ENCODE results near the gene LGR6.

The LGR6 gene

GRCh38 chr1:202198366-202198724 is 4.7 kb downstream of the LGR6 start:
- FAIRE-seq (no peak), DNase-seq (ENCODE audit: low spot score) (no peak)

- no peak for FAIRE-seq
Measured at GRCh38 chr1:202199040-202199889, 5.7 kb downstream of the LGR6 start.

GRCh38 chr1:202200112-202200548 is 6.5 kb downstream of the LGR6 start:
- FAIRE-seq (no peak), DNase-seq (ENCODE audit: low spot score) (no peak)

More at GRCh38 chr1:202199040-202199889, 5.7 kb downstream of the LGR6 start:
- DNase-seq (ENCODE audit: low spot score): no peak

- DNase-seq (ENCODE audit: low spot score) (no peak), FAIRE-seq (no peak)
Measured at GRCh38 chr1:202200669-202201068, 7.1 kb downstream of the LGR6 start.

GRCh38 chr1:202201266-202201665 is 7.7 kb downstream of the LGR6 start:
- no peak for DNase-seq (ENCODE audit: low spot score)
- FAIRE-seq: no peak

- no peak for DNase-seq (ENCODE audit: low spot score)
- FAIRE-seq: no peak
Measured at GRCh38 chr1:202201971-202202370, 8.4 kb downstream of the LGR6 start.

- DNase-seq (ENCODE audit: low spot score): no peak
- no peak for FAIRE-seq
Measured at GRCh38 chr1:202202500-202203168, 9.0 kb downstream of the LGR6 start.

- DNase-seq (ENCODE audit: low spot score) (no peak), FAIRE-seq (no peak)
Measured at GRCh38 chr1:202203238-202204039, 9.8 kb downstream of the LGR6 start.

GRCh38 chr1:202204065-202204464 is 10.5 kb downstream of the LGR6 start:
- FAIRE-seq: no peak
- no peak for DNase-seq (ENCODE audit: low spot score)

- DNase-seq (ENCODE audit: low spot score): no peak
- no peak for FAIRE-seq
Measured at GRCh38 chr1:202205523-202206190, 12.1 kb downstream of the LGR6 start.

- DNase-seq (ENCODE audit: low spot score) (no peak), FAIRE-seq (no peak)
Measured at GRCh38 chr1:202207292-202207691, 13.7 kb downstream of the LGR6 start.

GRCh38 chr1:202208351-202208857 is 14.8 kb downstream of the LGR6 start:
- no peak for FAIRE-seq
- DNase-seq (ENCODE audit: low spot score): no peak

GRCh38 chr1:202210385-202210784 is 16.8 kb downstream of the LGR6 start:
- FAIRE-seq (no peak), DNase-seq (ENCODE audit: low spot score) (no peak)

- FAIRE-seq: no peak
- DNase-seq (ENCODE audit: low spot score): no peak
Measured at GRCh38 chr1:202210969-202211368, 17.4 kb downstream of the LGR6 start.

GRCh38 chr1:202212787-202213186 is 19.2 kb downstream of the LGR6 start:
- FAIRE-seq (no peak), DNase-seq (ENCODE audit: low spot score) (no peak)

- DNase-seq (ENCODE audit: low spot score) (no peak), FAIRE-seq (no peak)
Measured at GRCh38 chr1:202213361-202214088, 19.9 kb downstream of the LGR6 start.

- DNase-seq (ENCODE audit: low spot score): no peak
- no peak for FAIRE-seq
Measured at GRCh38 chr1:202214089-202214843, 20.7 kb downstream of the LGR6 start.

- DNase-seq (ENCODE audit: low spot score) (no peak), FAIRE-seq (no peak)
Measured at GRCh38 chr1:202215472-202216130, 22.0 kb downstream of the LGR6 start.

GRCh38 chr1:202216691-202217090 is 23.1 kb downstream of the LGR6 start:
- DNase-seq (ENCODE audit: low spot score): no peak
- no peak for FAIRE-seq

Measured in RCC 7860 (cell line).